ENCODE measurements around the gene IMP3.
"Not testable (repeated sequence)": the region's sequence is repeated elsewhere in the genome, so short reads cannot be mapped to it uniquely, and the experiment has no call there.

Gene IMP3

GRCh38 chr15:75650908-75651809 lies 11.1 kb upstream of the IMP3 start:
- no peak for DNase-seq (ENCODE audit: low spot score)

- no peak for DNase-seq (ENCODE audit: low spot score)
Observed at GRCh38 chr15:75649848-75650247, 9.8 kb upstream of the IMP3 start.

- no peak for DNase-seq (ENCODE audit: low spot score)
Observed at GRCh38 chr15:75649045-75649761, 9.2 kb upstream of the IMP3 start.

GRCh38 chr15:75648156-75649000 lies 8.4 kb upstream of the IMP3 start:
- DNase-seq (ENCODE audit: low spot score) = peak; percentile 29

GRCh38 chr15:75647370-75648155 lies 7.5 kb upstream of the IMP3 start, which contains the start of gene SNX33:
Gene SNX33, plus strand, starts transcription at chr15:75647912. Its CDS starts 1,191 bp downstream, at chr15:75649103.
- peak; percentile 45 for DNase-seq (ENCODE audit: low spot score)

GRCh38 chr15:75646944-75647364 lies 6.9 kb upstream of the IMP3 start:
- peak; percentile 29 for DNase-seq (ENCODE audit: low spot score)

- DNase-seq (ENCODE audit: low spot score) = no peak
Observed at GRCh38 chr15:75646112-75646943, 6.3 kb upstream of the IMP3 start.

- DNase-seq (ENCODE audit: low spot score) = no peak
Observed at GRCh38 chr15:75644376-75644775, 4.4 kb upstream of the IMP3 start.

GRCh38 chr15:75641603-75642002 lies 1.6 kb upstream of the IMP3 start:
- no peak for DNase-seq (ENCODE audit: low spot score)

- DNase-seq (ENCODE audit: low spot score) = no peak
Observed at GRCh38 chr15:75641179-75641503, 1.1 kb upstream of the IMP3 start.

GRCh38 chr15:75640483-75641178 lies 607 bp upstream of the IMP3 start:
- DNase-seq (ENCODE audit: low spot score) = peak; percentile 45

GRCh38 chr15:75639191-75639708 lies 774 bp downstream of the IMP3 start:
- peak; percentile 64 for DNase-seq (ENCODE audit: low spot score)

- DNase-seq (ENCODE audit: low spot score) = no peak
Observed at GRCh38 chr15:75637245-75638009, 2.6 kb downstream of the IMP3 start.

GRCh38 chr15:75636026-75636425 lies 4.0 kb downstream of the IMP3 start:
- DNase-seq (ENCODE audit: low spot score) = no peak

GRCh38 chr15:75633922-75634321 lies 6.1 kb downstream of the IMP3 start:
- DNase-seq (ENCODE audit: low spot score) = not testable (repeated sequence)

GRCh38 chr15:75631935-75632334 lies 8.1 kb downstream of the IMP3 start:
- DNase-seq (ENCODE audit: low spot score) = no peak

- peak; percentile 93 for DNase-seq (ENCODE audit: low spot score)
Observed at GRCh38 chr15:75625542-75626347, 14.3 kb downstream of the IMP3 start, which contains the start of gene SNUPN. Gene SNUPN, minus strand, starts transcription at chr15:75625725. Its CDS starts 4,674 bp downstream, at chr15:75621051.

GRCh38 chr15:75622505-75622904 lies 17.5 kb downstream of the IMP3 start:
- no peak for DNase-seq (ENCODE audit: low spot score)

All from pons (tissue), 1 donor.